A673 (cell line): ENCODE measurements around the gene MARK2. TPM values are rescaled to one million over a fixed set of nuclear protein-coding genes. Genes with fewer than 3 reads are reported as not detected.
A peak's percentile ranks its signal among the peaks of the same experiment; 100 is the strongest.

ENCODE experiments used
- BruUV-seq: library from RNA; stranded (reverse); fragments of 400-500 nt; replicated peaks from 2 replicates; lab custom pipeline; 2021; lab: Mats Ljungman, UMichigan
- CTCF ChIA-PET: fragments of 300-600 bp; sonication (Branson Sonifier 250); formaldehyde crosslinking; loops from one replicate; lab custom pipeline; 2022; ENCODE audit warnings: antibody characterized with exemption; lab: Charles Lee
- POLR2A ChIA-PET: fragments of 300-600 bp; sonication (Branson Sonifier 250); formaldehyde crosslinking; loops from one replicate; lab custom pipeline; 2022; ENCODE audit warnings: antibody characterized with exemption; ENCODE audit not compliant: low non-redundant PET; lab: Charles Lee
- DNase-seq: peaks from one replicate; pipeline ENCODE4 v3.0.0-alpha.2; 2015; ENCODE audit warnings: low spot score
- H3K27ac ChIP-seq: fragments of 200-600 bp; sonication (generic); 2 replicates; pipeline ENCODE4 v1.5.1; 2016; ENCODE audit warnings: mixed run types, low read depth, mild to moderate bottlenecking, mixed read lengths, antibody characterized with exemption, low read length; ENCODE audit not compliant: poor library complexity, severe bottlenecking
- H3K27me3 ChIP-seq: fragments of 200-600 bp; sonication (generic); replicated peaks from 2 replicates; pipeline ENCODE4 v1.6.1; 2017; ENCODE audit warnings: mixed run types, low read depth, mild to moderate bottlenecking, mixed read lengths, antibody characterized with exemption, low read length; ENCODE audit not compliant: insufficient read depth, poor library complexity
- H3K36me3 ChIP-seq: fragments of 200-600 bp; sonication (generic); 2 replicates; pipeline ENCODE4 v1.6.1; 2016; ENCODE audit warnings: mixed run types, mild to moderate bottlenecking, mixed read lengths, antibody characterized with exemption, low read length; ENCODE audit not compliant: insufficient read depth, poor library complexity, severe bottlenecking
- H3K4me1 ChIP-seq: fragments of 200-600 bp; sonication (generic); 2 replicates; pipeline ENCODE4 v1.6.1; 2017; ENCODE audit warnings: mixed run types, mild to moderate bottlenecking, mixed read lengths, antibody characterized with exemption, low read length; ENCODE audit not compliant: insufficient read depth, poor library complexity, severe bottlenecking
- H3K4me3 ChIP-seq: fragments of 200-600 bp; sonication (generic); 2 replicates; pipeline ENCODE4 v1.5.1; 2016; ENCODE audit warnings: low read depth, mixed run types, mild to moderate bottlenecking, mixed read lengths, low read length; ENCODE audit not compliant: poor library complexity, severe bottlenecking
- H3K9me3 ChIP-seq: fragments of 200-600 bp; sonication (generic); 2 replicates; pipeline ENCODE4 v1.6.1; 2016; ENCODE audit warnings: mixed run types, low read depth, mild to moderate bottlenecking, mixed read lengths, antibody characterized with exemption, low read length; ENCODE audit not compliant: poor library complexity, severe bottlenecking
- CTCF ChIP-seq: fragments of 300-800, 200-600 bp; sonication (generic); conservative IDR thresholded peaks from 2 replicates; pipeline ENCODE4 v1.5.1; 2017; ENCODE audit warnings: low read depth, mild to moderate bottlenecking, antibody characterized with exemption, low read length, moderate library complexity, mixed read lengths
- EZH2 ChIP-seq: fragments of 200-600 bp; sonication (generic); IDR thresholded peaks from 2 replicates; pipeline ENCODE4 v1.6.1; 2017; ENCODE audit warnings: borderline replicate concordance, low read depth, mild to moderate bottlenecking, mixed read lengths, antibody characterized with exemption, low read length; ENCODE audit not compliant: poor library complexity, severe bottlenecking
- intact Hi-C: fragments of 100-400 bp; cut with micrococcal nuclease; formaldehyde crosslinking; loops from one replicate; pipeline ENCODE4 v1.10.0; 2022; ENCODE audit not compliant: unreplicated experiment
- total RNA-seq: library from RNA; stranded (reverse); gene quantifications from 2 replicates; pipeline ENCODE4 v1.2.3, GENCODE V29; 2021

MARK2 gene
- total RNA-seq, 1 experiment from 2014 or later = 61.7 TPM

GRCh38 chr11:63829823-63830489, 9.0 kb upstream of the MARK2 start:
- Histone ChIP-seq H3K27me3 (no peaks in the 10 kb centered on the region), H3K27ac (no peak overlapping the region), H3K9me3 (no peaks in the 10 kb centered on the region), H3K4me3 (no peak overlapping the region), H3K36me3 (peaks cover 27% of the 10 kb centered on the region), H3K4me1 (no peaks in the 10 kb centered on the region)
- DNase-seq = peak; percentile 72
- no TSS peak for BruUV-seq
- CTCF ChIA-PET = interaction anchor here (0.5 to 0.8 kb wide), 2 partner anchors 79 to 147 kb away, joined by 4 to 5 read pairs; no protein-coding TSS in a partner anchor
- POLR2A ChIA-PET = interaction anchor here (0.6 kb wide), 1 partner anchor 37 kb away, joined by 5 read pairs; no protein-coding TSS in a partner anchor
- intact Hi-C loops = loop anchor here (5.0 to 10.0 kb wide), 2 partner anchors 63 to 145 kb away; partner anchors contain the start of genes COX8A and ZFTA
- peak; percentile 67 for TF ChIP-seq CTCF
- no peak for TF ChIP-seq EZH2

- BruUV-seq = no TSS peak
- no peaks in the 10 kb centered on the region for H3K9me3 ChIP-seq
- DNase-seq = no peak
- TF ChIP-seq CTCF (no peak), EZH2 (no peak)
- POLR2A ChIA-PET = interaction anchor here (0.6 to 0.8 kb wide), 2 partner anchors 212 to 294 kb away, joined by 3 to 5 read pairs; no protein-coding TSS in a partner anchor
- no peaks in the 10 kb centered on the region for H3K27me3 ChIP-seq
- H3K36me3 ChIP-seq = peaks cover 14% of the 10 kb centered on the region
- intact Hi-C loops = loop anchor here (10.0 kb wide), 1 partner anchor 143 kb away; the partner anchor contains the start of gene COX8A
- no peak overlapping the region for H3K4me3 ChIP-seq
- CTCF ChIA-PET = interaction anchor here (0.7 kb wide), 1 partner anchor 79 kb away, joined by 10 read pairs; no protein-coding TSS in a partner anchor
- no peaks in the 10 kb centered on the region for H3K4me1 ChIP-seq
- no peak overlapping the region for H3K27ac ChIP-seq
Measured at GRCh38 chr11:63831326-63831725, 7.6 kb upstream of the MARK2 start.

DNA sequence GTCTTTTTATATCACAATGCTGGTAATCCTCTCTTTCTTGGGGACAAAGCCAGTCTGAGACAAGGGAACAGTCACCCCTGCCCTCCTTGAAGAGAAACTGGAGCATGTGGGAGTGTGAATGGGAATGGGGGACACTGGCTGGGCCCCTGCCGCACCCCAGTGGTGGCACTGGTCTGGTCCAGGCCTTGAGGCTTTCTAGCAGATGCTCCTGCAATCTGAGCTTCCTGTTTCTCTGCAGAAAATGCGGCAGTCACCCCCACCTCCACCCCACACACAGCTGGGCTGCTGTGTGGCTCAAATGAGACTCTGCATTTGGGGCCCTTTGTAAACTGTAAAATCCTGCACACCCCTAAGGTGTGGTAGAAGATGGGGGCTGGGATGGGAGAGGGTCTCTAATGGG, 6.6 kb upstream of the MARK2 start:
- CTCF ChIA-PET = no interaction called here
- Histone ChIP-seq H3K27me3 (no peaks in the 10 kb centered on the region), H3K4me3 (no peak overlapping the region), H3K27ac (no peak overlapping the region), H3K4me1 (no peaks in the 10 kb centered on the region), H3K36me3 (peaks cover 6% of the 10 kb centered on the region), H3K9me3 (no peaks in the 10 kb centered on the region)
- DNase-seq = no peak
- TF ChIP-seq EZH2 (no peak), CTCF (no peak)
- BruUV-seq = no TSS peak
- intact Hi-C loops = loop anchor here (10.0 kb wide), 1 partner anchor 142 kb away; the partner anchor contains the start of gene COX8A
- POLR2A ChIA-PET = interaction anchor here (0.8 kb wide), 1 partner anchor 293 kb away, joined by 3 read pairs; no protein-coding TSS in a partner anchor
